Upper lobe of right lung (tissue), 1 donor: ENCODE data around the gene NMNAT2. TPM values are rescaled to one million over a fixed set of nuclear protein-coding genes. Genes with fewer than 3 reads are reported as not detected.

Experiments used
- ATAC-seq: fragments of 200-7000 bp; cut with Tn5 transposase; one replicate; pipeline ENCODE4 v1.9.1; 2020; ENCODE audit warnings: mild to moderate bottlenecking, moderate library complexity
- DNase-seq: peaks from one replicate; pipeline ENCODE4 v3.0.0-alpha.2; 2020
- H3K27ac ChIP-seq: fragments of 200-600 bp; one replicate; pipeline ENCODE4 v1.8.0; 2022
- H3K27me3 ChIP-seq: fragments of 200-600 bp; one replicate; pipeline ENCODE4 v1.8.0; 2022; ENCODE audit warnings: mild to moderate bottlenecking
- H3K36me3 ChIP-seq: fragments of 200-600 bp; one replicate; pipeline ENCODE4 v1.8.0; 2022
- H3K4me1 ChIP-seq: fragments of 200-600 bp; one replicate; pipeline ENCODE4 v1.8.0; 2022
- H3K4me3 ChIP-seq: fragments of 200-600 bp; one replicate; pipeline ENCODE4 v1.8.0; 2022; ENCODE audit warnings: mild to moderate bottlenecking
- H3K9me3 ChIP-seq: fragments of 200-600 bp; one replicate; pipeline ENCODE4 v1.8.0; 2022
- intact Hi-C: fragments of 100-400 bp; cut with DNase I; formaldehyde crosslinking; loops from one replicate; pipeline ENCODE4 v1.11.0; 2022
- total RNA-seq: library from RNA; stranded (reverse); fragmentation: NEBNext Ultra II Directional; extraction: Animal tissue kit (Norgen Biotek cat#: 25700); gene quantifications from one replicate; pipeline ENCODE4 v1.2.1, GENCODE V29; 2021
- TF ChIP-seq, protein P1 (sequence below): fragments of 200-600 bp; IDR thresholded peaks from one replicate; pipeline ENCODE4 v1.8.0; 2022; ENCODE audit warnings: antibody characterized with exemption
- donor health status: DM: no; HTN: yes; CAD: no; lungs with severe emphysema.

The NMNAT2 gene
- total RNA-seq, 1 donor from 2014 or later = 0.38 TPM

DNA sequence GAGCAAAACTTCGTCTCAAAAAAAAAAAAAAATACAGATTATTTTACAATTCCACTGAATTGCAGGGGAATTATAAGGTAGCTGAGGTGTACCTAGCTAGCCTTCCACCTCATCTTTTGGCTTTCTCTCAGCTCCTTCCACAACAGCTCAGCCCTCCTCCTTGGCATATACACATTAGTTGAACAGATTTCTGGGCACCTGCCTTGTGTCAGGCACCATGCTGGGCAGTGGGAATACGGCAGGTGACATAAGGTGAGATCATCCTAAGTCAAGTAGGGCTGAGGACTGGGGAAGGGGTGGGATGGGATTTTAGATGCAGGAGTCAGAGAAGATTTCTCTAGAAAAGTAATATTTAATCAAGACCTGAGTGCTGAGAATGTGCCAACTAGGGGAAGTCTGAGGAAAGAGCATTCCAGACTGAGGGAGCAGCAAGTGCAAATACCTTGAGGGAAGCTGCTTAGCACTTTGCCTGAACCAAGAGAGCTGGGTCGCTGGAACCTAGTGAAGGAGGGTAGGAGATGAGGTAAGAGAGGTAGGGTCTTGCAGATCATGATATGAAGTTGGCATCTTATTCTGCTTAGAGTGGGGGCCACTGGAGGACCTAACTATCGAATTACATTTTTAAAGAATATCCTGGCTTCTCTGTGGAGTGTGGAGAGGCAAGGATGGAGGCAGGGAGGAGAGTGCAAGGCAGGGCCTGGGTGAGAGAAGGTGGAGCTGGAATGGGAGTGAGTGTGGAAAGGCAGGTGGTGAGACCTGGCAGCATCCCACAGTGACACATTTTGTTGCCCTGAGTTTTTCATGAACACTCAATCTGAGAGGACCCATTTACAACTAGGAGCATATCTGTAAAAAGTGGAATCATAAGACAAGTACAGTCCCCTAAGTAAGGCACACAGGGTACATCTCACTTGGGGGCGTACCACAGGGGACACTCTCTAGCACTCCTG lies 203.9 kb downstream of the NMNAT2 start:
- no peaks in the 10 kb centered on the region for H3K27me3 ChIP-seq
- DNase-seq = no peak
- no peak overlapping the region for H3K27ac ChIP-seq

DNA sequence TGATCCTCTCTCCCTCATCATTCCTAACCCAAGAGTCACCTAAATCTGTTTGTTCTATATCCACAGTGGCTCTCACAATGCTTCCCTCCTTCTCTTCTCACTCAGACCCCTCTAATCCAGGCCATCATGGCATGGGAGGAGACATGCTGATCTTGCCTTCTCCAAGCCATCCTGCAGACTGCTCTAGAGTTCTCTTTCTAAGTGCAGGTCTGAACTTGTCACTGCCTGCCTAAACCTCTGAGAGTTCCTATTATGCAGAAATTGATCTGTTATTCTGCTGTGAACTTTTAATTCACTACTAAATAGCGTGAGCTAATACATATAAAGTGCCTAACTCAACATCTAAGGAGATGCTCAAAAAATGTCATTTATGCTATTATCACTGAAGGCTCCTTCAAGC lies 205.3 kb downstream of the NMNAT2 start:
- Histone ChIP-seq H3K9me3 (no peaks in the 10 kb centered on the region), H3K27ac (no peak overlapping the region), H3K4me3 (no peak overlapping the region), H3K4me1 (no peaks in the 10 kb centered on the region), H3K27me3 (no peaks in the 10 kb centered on the region), H3K36me3 (no peaks in the 10 kb centered on the region)
- intact Hi-C loops = no loop called here
- TF ChIP-seq, protein P1, sequence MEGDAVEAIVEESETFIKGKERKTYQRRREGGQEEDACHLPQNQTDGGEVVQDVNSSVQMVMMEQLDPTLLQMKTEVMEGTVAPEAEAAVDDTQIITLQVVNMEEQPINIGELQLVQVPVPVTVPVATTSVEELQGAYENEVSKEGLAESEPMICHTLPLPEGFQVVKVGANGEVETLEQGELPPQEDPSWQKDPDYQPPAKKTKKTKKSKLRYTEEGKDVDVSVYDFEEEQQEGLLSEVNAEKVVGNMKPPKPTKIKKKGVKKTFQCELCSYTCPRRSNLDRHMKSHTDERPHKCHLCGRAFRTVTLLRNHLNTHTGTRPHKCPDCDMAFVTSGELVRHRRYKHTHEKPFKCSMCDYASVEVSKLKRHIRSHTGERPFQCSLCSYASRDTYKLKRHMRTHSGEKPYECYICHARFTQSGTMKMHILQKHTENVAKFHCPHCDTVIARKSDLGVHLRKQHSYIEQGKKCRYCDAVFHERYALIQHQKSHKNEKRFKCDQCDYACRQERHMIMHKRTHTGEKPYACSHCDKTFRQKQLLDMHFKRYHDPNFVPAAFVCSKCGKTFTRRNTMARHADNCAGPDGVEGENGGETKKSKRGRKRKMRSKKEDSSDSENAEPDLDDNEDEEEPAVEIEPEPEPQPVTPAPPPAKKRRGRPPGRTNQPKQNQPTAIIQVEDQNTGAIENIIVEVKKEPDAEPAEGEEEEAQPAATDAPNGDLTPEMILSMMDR = no peak
- DNase-seq (no peak), ATAC-seq (no peak)

More for the DNA sequence above, 203.9 kb downstream of the NMNAT2 start:
- intact Hi-C loops = no loop called here
- no peaks in the 10 kb centered on the region for H3K36me3 ChIP-seq
- TF ChIP-seq, protein P1 = no peak
- H3K4me1 ChIP-seq = peaks cover 14% of the 10 kb centered on the region
- no peak overlapping the region for H3K4me3 ChIP-seq
- H3K9me3 ChIP-seq = no peaks in the 10 kb centered on the region
- ATAC-seq = peak; percentile 71

DNA sequence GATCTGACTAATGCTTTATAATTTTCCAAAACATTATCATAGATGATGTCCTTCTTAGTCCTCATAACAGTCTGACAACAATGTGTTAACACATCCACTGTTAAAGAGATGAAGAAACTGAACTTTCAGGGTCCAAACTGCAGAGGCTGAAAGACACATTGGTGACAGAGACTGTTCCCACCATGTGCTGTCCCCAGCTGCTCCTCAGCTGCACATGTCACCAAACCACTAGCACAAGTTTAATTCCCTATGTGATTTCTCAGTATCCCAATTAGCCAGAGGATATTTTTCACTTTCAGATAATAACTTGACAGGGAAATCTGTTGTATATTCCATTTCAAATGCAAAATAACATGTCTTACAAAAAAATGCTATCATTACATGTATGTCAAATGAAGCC lies 207.5 kb downstream of the NMNAT2 start:
- intact Hi-C loops = no loop called here
- no peak for DNase-seq

DNA sequence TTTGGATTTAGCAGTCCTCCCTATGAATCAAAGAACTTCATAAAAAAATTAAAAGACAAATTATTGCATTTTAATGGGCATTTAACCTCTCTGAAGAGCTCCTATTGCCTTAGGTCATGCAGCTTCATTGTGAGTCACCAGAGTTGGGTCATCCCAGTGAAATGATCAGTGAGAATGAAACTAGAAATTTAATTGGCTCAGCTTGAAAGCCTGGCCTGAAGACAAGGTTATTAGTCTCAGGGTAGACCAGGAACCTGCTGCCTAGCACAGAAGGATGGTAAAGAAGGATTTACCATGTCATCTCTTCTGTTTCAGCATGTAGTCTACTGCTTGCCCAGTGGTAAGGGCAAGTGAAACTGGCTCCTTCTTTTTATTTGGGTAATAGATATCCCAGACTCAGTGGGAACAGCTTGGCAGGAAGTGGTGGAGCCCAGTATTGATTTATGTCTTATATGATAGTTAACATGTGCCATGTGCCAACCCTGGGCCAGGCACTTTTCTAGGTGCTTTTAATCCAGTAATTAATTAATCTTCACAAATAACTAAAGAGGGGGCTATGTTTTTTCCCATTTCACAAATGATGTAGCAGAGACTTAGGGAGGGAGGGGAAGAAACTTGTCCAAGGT lies 208.5 kb downstream of the NMNAT2 start:
- H3K27me3 ChIP-seq = no peaks in the 10 kb centered on the region
- H3K9me3 ChIP-seq = no peaks in the 10 kb centered on the region
- ATAC-seq (peak; percentile 57), DNase-seq (no peak)
- H3K27ac ChIP-seq = no peak overlapping the region
- no peaks in the 10 kb centered on the region for H3K36me3 ChIP-seq
- intact Hi-C loops = no loop called here
- no peaks in the 10 kb centered on the region for H3K4me1 ChIP-seq
- TF ChIP-seq, protein P1 = no peak
- H3K4me3 ChIP-seq = no peak overlapping the region

More for the DNA sequence above, 207.5 kb downstream of the NMNAT2 start:
- no peaks in the 10 kb centered on the region for H3K27me3 ChIP-seq
- no peaks in the 10 kb centered on the region for H3K4me1 ChIP-seq
- no peak for ATAC-seq
- H3K27ac ChIP-seq = no peak overlapping the region
- H3K9me3 ChIP-seq = no peaks in the 10 kb centered on the region
- TF ChIP-seq, protein P1 = no peak
- H3K36me3 ChIP-seq = no peaks in the 10 kb centered on the region
- no peak overlapping the region for H3K4me3 ChIP-seq

DNA sequence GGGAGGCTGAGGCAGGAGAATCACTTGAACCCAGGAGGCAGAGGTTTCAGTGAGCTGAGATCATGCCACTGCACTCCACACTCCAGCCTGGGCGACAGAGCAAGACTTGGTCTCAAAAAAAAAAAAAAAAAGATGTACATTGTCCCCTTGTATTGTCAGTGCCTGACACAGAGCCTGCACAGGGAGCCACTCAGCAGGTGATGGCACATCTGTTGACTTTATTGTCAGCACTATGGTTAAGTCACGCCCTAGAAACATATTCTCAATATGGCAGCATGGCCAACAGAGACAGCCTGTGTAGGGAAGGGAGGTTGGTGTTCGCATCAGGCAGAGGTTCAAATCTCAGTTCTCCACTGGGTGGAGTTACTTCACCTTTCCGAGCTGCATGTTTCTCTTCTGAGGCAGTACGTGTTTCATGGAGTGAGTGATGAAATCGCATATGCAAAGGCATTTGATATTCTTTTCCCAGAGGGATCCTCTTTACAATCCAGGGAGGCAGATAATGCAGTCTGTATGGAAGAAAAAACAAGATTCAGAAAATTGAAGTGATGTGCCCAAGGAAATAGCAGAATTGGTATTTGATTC lies 211.6 kb downstream of the NMNAT2 start:
- Histone ChIP-seq H3K4me1 (no peaks in the 10 kb centered on the region), H3K36me3 (no peaks in the 10 kb centered on the region), H3K27me3 (no peaks in the 10 kb centered on the region), H3K27ac (no peak overlapping the region), H3K9me3 (no peaks in the 10 kb centered on the region), H3K4me3 (no peak overlapping the region)
- no peak for DNase-seq
- TF ChIP-seq, protein P1 = no peak
- no peak for ATAC-seq
- intact Hi-C loops = no loop called here
